Stimulated activated CD8-positive, alpha-beta memory T cell treated with anti-CD3 and anti-CD28 coated beads, Interleukin-7, amount 100 ng/mL, for 24 hours (primary cell): ENCODE data around the gene TPPP.
"Not testable (repeated sequence)": the region's sequence is repeated elsewhere in the genome, so short reads cannot be mapped to it uniquely, and the experiment has no call there.

Experiments used
- DNase-seq: peaks from one replicate; pipeline ENCODE4 v3.0.0-alpha.2; 2020; ENCODE audit warnings: low read depth

TPPP gene

GRCh38 chr5:694042-694431 is 885 bp upstream of the TPPP start:
- DNase-seq: not testable (repeated sequence)

- not testable (repeated sequence) for DNase-seq
Measured at GRCh38 chr5:692529-693041, 567 bp downstream of the TPPP start.

- no peak for DNase-seq
Measured at GRCh38 chr5:691817-692528, 1.2 kb downstream of the TPPP start.

GRCh38 chr5:691049-691448 is 2.1 kb downstream of the TPPP start:
- not testable (repeated sequence) for DNase-seq

- DNase-seq: not testable (repeated sequence)
Measured at GRCh38 chr5:690293-690692, 2.9 kb downstream of the TPPP start.

- DNase-seq: not testable (repeated sequence)
Measured at GRCh38 chr5:688348-689010, 4.7 kb downstream of the TPPP start.

GRCh38 chr5:686936-687335 is 6.2 kb downstream of the TPPP start:
- not testable (repeated sequence) for DNase-seq

DNA sequence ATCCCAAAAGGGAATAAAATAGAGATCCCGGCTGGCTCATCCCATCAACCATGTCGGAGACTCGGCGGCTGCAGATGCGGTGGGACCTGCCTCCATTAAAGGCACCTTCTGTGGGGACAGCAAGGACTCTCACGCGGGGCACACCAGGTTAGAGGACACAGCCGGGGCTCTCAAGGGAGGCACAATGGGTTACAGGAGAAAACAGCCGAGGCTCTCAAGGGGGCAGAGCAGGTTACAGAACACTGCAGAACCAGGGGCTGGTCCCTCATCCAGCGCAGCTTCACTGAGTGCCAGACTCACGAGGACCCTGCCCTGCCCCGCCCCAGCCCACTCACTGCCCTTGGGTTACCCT is 7.0 kb downstream of the TPPP start:
- DNase-seq: not testable (repeated sequence)

GRCh38 chr5:685262-686171 is 7.6 kb downstream of the TPPP start:
- DNase-seq: no peak

DNA sequence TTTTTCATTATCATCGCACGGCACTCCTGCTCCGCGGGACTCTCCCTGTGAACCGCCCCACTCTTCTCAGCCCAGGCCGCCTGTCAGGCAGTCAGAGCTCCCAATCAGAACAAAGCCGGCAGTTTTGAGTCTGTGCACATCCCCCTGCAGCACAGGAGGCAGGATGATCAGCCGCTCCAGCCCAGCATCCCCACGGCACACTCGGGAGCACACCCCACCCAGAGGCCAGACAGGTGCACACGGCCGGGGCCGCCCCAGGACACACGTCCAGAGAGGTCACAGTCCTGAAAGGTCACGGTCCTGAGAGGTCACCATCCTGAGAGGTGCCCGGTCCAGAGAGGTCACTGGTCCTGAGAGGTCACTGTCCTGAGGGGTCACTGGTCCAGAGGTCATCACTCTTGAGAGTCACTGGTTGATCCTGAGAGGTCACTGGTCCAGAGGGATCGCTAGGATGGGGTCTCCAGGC is 8.4 kb downstream of the TPPP start:
- DNase-seq: no peak

DNA sequence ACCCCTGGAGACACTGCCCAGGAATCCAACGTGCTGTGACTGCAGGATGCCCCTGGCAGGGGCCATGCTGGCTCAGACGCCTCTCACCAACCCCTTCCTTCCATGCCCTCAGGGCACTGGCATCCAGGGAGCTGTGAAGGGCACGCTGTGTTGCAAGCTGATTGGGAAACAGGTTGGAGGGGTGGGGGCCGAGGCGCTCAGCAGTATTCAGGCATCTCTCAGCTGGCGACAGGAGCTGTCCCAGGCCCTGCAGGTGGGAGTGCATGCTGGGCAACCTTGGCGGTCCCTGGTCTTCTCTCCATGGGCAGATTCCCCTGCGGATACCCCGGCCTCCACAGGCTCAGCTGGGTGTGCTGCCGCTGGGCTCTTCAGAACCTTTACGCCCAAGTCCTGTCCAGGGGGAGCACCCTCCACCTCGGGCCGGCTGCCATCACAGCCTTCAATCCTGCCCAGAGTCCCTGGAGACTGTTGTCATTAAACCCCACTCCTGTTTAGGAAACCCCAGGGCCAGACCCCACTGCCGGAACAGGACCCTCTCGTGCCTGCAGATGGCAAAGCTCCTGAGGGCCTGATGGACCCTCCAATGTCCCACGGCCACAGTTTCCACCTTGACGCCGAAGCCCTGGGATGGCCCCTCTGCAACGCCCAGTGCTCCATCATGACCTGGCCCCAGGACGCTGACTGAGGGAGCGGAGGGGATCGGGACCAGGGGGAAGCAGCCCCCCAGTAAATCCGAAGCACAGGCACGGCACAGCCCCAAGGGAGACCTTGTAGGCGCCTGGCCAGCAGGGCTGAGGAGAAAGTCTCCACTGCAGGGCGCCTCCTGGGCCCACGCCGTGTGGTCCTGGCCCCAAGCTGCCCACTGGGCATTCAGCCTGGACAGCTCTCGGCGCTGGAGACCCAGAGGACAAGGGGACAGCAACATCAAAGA is 9.3 kb downstream of the TPPP start:
- DNase-seq: no peak

GRCh38 chr5:682651-683358 is 10.3 kb downstream of the TPPP start:
- not testable (repeated sequence) for DNase-seq

- not testable (repeated sequence) for DNase-seq
Measured at GRCh38 chr5:682216-682615, 10.9 kb downstream of the TPPP start.

GRCh38 chr5:681317-682191 is 11.6 kb downstream of the TPPP start:
- not testable (repeated sequence) for DNase-seq

DNA sequence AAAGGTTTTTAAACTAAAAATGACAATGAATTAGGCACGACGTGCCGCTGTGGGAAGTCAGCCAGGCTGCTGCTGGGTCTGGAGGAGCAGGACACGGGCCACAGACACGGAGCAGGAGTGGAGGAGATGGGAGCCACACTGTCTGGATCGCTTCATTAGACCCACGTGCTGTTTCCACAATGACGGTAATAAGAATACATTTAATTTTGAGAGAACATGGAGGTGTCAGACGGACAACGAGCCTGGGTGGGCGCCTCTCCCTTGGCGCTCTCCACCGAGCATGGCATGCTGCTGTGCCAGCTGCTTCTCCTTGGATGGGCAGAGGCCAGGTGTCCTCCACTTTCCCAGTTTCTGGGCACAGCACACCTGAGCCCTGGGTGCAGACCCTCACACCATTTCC is 12.3 kb downstream of the TPPP start:
- DNase-seq: not testable (repeated sequence)

- DNase-seq: not testable (repeated sequence)
Measured at GRCh38 chr5:680118-680795, 12.9 kb downstream of the TPPP start.

DNA sequence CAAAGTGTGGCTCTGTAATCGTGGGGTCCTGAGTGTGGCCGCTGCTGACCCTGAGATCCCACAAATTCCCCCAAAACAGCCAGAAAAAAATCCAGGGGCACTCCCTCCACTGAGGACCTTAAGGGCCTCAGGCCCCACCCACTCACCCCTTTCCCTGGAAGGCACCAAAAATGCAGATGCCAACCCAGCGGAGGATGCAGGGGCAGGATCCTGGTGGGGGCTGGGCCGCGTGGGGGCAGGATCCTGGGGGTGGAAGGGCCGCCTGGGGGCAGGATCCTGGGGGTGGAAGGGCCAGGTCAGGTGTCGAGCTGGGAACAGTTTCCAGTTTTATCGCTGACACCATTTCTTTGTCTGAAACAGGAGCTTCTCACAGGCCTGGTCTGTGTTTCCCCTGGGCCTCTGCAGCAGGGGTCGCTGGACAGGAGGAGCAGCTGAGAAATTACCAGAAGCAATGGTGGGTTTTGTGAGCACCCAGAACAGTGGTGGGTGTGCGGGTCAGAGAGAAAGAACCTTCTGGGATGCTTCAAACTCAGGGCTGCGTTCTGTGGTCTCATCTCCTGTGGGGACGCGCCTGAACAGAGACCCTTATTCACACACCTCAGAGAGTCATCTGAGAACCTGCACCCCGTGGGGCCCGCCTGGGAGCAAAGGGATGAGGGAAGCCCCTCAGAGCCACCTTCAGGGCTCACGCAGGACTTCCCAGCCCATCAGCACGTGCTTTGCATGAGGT is 13.8 kb downstream of the TPPP start:
- DNase-seq: not testable (repeated sequence)

GRCh38 chr5:678521-678920 is 14.6 kb downstream of the TPPP start:
- DNase-seq: not testable (repeated sequence)
